NCI-H748 (cell line): ENCODE results near the gene SHMT2.

Source experiments
- DNase-seq: peaks from one replicate; lab custom pipeline; 2025; ENCODE audit not compliant: unreplicated experiment; lab: John Stamatoyannopoulos, UW

The SHMT2 gene

DNA sequence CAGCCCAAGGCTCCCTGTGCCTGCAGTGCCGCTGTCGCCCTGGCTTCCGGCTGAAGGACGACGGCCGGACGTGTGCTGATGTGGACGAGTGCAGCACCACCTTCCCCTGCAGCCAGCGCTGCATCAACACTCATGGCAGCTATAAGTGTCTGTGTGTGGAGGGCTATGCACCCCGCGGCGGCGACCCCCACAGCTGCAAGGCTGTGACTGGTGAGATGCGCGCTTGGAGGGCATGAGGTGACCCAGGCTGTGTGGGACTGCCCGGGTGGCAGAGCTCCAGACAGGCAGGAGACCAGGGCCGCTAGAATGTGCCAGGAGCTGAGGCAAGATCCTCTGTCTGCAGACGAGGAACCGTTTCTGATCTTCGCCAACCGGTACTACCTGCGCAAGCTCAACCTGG, 32.6 kb upstream of the SHMT2 start:
- DNase-seq, result no peak

DNA sequence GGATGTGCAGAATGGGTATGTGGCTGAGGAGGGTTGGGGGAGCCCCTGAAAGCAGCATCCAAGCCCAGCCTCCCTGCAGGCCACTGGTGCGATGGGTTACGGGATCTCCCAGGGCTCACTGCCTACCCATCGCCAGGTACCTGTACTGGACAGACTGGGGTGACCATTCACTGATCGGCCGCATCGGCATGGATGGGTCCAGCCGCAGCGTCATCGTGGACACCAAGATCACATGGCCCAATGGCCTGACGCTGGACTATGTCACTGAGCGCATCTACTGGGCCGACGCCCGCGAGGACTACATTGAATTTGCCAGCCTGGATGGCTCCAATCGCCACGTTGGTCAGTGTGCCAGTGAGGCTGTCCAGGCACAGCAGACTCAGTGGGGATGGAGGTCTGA, 31.2 kb upstream of the SHMT2 start:
- no peak for DNase-seq

DNA sequence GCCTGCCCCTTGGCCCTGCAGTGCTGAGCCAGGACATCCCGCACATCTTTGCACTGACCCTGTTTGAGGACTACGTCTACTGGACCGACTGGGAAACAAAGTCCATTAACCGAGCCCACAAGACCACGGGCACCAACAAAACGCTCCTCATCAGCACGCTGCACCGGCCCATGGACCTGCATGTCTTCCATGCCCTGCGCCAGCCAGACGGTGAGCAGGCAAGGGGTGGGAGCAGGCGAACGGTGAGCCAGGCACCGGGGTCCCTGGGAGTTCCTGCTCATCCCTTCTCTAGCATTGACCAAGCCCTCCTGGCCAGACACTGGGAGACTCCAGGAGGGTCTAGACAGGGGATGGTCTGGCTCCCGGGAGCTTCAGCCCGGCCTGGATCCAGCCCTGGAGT, 30.3 kb upstream of the SHMT2 start:
- DNase-seq, result no peak

DNA sequence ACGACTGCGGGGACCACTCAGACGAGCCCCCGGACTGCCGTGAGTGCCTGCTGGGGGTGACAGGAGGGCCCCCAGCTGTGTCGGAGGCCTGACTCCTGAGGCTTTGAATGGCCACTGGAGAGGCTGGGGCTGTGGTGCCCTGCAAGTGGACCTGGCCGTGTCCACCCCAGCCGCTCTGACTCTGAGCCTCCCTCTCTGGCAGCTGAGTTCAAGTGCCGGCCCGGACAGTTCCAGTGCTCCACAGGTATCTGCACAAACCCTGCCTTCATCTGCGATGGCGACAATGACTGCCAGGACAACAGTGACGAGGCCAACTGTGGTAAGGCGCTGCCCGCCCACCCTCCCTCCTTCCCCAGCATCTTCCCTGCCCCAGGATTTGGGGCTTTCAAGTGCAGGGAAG, 29.0 kb upstream of the SHMT2 start:
- no peak for DNase-seq

DNA sequence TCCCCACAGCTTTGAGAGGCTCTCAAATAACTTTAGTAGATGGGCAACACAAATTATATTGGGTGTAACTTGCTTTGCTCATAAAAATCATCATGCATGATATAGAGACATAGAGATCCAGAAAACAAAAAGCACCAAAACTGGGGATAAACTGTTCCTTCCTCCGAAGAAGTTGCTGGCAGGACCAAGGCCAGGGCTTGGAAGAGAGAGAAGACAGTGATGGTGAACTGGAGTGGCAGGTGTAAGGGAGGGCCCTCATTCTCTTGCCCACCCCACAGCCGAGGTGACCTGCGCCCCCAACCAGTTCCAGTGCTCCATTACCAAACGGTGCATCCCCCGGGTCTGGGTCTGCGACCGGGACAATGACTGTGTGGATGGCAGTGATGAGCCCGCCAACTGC, 28.3 kb upstream of the SHMT2 start:
- DNase-seq, result no peak

DNA sequence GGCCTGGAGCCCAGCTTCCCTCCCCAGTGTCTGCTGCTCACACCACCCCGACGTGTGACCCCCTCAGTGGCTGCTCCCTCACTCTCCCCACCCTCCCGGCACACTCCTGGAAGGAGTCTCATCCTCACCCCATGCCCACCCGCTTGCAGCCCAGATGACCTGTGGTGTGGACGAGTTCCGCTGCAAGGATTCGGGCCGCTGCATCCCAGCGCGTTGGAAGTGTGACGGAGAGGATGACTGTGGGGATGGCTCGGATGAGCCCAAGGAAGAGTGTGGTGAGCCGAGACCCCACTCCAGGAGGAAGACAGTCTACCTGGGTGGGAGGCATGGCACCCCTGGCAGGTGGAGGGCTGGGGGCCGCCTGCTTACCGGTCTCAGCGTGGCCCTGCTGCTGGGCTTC, 27.9 kb upstream of the SHMT2 start:
- DNase-seq, result no peak

DNA sequence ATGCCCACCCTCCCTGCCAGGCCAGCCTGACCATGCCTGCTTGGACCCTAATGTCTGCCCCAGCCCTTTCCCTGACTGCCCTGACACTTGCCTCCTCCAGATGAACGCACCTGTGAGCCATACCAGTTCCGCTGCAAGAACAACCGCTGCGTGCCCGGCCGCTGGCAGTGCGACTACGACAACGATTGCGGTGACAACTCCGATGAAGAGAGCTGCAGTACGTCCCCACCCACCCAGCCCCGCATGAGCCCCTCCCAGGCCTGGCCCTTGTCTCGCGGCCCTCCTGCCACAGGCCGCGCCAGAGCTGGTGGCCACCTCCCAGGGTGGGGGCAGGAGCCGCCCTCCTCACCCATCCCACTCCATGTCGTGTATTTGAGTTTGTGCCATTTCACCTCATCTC, 27.2 kb upstream of the SHMT2 start:
- DNase-seq, result no peak

DNA sequence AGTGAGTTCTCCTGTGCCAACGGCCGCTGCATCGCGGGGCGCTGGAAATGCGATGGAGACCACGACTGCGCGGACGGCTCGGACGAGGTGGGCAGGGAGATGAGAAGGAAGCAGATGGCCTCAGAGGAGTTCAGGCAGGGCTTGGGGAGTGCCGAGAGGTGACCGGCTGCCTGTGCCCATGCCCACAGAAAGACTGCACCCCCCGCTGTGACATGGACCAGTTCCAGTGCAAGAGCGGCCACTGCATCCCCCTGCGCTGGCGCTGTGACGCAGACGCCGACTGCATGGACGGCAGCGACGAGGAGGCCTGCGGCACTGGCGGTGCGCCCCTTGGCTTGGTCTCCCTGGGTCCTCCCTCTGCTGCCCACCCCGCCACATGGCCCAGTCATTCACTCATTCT, 26.3 kb upstream of the SHMT2 start:
- DNase-seq, result no peak

DNA sequence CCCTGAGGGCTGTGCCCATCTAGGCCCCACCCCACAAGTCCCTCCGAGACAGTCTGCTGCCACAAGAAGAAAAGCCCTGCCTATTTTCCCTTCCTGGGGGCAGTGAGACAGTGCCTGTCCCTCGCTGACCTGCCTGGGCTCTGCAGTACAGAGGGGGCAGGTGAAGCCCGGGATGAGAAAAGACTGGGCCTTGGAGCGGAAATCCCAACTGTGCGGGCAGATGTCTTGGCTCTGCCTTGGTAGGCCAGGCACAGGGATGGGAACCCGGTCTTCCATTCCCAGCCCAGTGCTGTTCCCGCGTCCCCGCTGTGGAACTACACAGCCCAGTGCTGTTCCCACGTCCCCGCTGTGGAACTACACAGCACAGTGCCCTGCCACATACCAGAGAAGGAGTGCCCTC, 25.7 kb upstream of the SHMT2 start:
- no peak for DNase-seq

DNA sequence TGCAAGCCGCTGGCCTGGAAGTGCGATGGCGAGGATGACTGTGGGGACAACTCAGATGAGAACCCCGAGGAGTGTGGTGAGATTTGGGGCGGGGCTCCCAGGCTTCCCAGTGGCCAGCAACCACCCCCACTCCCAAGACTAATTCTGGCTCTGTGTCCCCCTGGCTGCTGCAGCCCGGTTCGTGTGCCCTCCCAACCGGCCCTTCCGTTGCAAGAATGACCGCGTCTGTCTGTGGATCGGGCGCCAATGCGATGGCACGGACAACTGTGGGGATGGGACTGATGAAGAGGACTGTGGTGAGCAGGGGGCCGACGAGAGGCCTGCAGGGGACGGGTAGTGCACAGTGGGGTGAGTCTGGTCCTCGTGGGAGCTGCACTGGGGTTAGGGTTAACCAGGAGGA, 25.1 kb upstream of the SHMT2 start:
- DNase-seq, result no peak

DNA sequence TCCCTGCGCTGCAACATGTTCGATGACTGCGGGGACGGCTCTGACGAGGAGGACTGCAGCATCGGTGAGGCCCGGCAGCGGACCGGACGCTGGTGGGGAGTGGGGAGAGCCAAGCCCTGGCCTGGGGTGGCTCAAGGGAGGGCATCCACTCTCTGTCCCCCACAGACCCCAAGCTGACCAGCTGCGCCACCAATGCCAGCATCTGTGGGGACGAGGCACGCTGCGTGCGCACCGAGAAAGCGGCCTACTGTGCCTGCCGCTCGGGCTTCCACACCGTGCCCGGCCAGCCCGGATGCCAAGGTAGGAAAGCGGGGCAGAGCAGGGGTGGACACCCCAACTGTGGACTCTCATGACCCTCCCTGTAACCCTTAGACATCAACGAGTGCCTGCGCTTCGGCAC, 24.3 kb upstream of the SHMT2 start:
- DNase-seq, result no peak

DNA sequence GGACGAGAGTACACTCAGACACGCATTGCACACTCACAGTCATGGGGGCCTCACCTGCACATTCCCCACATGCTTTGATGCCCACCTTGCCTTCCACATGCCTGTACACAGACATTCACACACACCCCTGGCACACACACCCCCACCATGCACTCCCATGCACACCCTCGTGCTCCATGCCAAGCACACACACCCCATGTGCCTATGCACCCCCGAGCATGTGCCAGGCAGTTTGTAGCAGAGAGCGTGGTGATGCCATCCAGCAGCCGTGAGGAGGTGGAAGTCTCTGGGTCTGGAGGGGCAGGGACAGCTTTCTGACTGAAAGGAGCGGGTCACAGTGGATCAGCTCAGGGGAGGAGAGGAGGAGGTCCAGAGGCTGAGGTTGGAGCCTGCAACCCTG, 23.6 kb upstream of the SHMT2 start:
- DNase-seq, result no peak

DNA sequence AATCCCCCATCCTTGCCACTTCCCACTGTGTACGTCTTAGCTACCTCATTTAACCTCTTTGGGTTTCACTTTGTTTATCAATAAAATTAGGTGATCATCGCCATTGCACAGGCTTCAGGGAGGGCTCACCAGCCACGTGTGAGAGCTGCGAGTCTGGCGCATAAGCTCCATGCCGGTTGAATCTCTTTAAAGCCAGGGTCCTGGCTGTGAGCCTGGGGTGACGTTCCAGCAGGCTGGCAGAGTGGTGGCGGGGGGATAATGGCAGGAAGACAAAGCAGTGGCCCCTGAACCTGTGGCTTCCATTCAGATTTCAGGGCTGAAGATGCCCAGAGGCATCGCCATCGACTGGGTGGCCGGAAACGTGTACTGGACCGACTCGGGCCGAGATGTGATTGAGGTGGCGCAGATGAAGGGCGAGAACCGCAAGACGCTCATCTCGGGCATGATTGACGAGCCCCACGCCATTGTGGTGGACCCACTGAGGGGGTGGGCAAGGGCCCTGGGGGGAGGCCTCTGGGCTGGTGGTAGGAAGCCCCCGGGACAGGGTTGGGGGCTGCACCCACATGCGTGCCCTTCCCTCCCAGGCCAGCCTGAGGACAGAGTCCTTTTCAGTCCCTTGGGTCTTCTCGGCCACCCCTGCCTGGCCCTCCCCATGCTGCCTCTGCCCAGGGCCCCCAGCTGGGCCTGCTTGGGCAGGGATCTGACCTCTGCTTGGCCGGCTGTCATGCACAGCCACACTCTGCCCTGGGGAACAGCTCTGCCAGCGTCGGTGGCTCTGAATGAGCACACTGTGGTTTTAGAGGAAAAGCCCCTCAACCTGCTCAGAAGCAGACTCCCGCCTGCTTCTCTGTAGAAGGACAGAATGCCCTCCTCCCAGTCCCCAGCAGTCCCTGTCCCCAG, 21.5 kb upstream of the SHMT2 start:
- no peak for DNase-seq

DNA sequence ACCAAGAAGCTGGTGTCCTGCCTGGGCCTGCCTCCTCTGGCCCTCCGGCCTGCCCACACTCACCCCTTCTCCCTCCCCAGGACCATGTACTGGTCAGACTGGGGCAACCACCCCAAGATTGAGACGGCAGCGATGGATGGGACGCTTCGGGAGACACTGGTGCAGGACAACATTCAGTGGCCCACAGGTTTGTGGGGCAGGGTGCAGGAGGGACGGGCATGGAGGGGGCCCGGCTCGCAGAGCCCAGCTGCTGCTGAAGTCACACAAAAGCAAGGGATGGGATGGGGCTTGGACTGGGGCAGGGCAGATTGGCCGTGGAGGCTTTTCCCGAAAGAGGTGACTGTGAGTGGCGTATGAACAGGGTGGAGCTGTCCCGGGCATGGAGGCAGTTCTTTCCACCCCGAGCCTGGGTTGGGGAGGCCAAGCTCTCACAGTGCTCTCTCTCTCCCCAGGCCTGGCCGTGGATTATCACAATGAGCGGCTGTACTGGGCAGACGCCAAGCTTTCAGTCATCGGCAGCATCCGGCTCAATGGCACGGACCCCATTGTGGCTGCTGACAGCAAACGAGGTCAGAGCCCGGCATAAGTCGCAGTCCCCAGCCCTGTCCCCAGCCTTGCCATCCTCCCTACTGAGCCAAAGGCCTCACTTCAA, 20.8 kb upstream of the SHMT2 start:
- DNase-seq, result no peak

DNA sequence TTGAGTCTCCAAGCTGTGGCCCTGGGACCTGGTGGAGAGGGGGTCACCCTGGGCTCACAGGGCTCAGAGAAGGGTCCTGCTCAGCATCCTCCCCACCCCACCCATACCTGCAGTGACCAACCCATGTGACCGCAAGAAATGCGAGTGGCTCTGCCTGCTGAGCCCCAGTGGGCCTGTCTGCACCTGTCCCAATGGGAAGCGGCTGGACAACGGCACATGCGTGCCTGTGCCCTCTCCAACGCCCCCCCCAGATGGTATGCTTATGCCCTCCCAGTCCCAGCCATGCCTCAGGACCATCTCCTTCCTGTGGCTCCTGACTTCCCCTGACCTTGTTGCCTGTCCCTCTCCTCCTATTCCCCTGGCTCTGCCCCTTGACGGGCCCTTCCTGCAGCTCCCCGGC, 19.6 kb upstream of the SHMT2 start:
- DNase-seq, result no peak

DNA sequence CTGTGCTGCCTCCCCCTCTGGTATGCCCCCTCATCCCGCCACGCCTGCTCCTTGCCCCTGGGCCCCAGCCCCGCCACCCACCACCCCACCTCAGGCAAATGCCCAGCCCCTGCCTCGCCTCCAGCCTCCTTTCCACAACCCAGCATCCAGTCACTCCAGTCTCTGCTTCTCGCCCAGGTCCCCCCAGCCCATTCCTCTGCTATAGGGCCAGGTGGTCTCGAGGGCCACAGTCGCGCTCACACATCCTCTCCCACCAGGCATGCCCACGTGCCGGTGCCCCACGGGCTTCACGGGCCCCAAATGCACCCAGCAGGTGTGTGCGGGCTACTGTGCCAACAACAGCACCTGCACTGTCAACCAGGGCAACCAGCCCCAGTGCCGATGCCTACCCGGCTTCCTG, 19.1 kb upstream of the SHMT2 start:
- DNase-seq, result no peak

DNA sequence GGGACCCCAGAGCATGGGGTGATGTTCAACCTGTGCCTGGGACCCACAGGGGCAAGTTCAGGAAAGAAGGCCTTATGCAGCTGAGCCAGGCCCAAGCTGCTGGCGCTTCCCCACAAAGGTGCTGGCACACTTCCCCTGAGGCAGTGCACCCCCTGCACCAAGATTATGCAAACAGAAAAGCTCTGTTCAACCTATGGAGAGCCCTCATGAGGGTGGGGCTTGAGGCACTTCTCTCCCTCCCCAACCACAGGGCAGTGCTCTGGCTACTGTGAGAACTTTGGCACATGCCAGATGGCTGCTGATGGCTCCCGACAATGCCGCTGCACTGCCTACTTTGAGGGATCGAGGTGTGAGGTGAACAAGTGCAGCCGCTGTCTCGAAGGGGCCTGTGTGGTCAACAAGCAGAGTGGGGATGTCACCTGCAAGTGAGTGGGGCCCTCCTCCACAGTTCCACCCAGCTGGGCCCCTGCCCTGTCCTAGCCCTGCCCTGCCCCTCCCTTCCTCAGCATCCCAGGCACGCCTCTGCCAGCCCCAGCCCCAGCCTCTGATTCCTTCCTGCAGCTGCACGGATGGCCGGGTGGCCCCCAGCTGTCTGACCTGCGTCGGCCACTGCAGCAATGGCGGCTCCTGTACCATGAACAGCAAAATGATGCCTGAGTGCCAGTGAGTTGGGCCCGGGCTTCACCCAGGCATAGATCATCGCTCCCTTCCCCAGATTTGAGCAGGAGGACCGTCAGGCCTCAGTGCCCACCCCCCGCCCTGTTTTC, 18.4 kb upstream of the SHMT2 start:
- no peak for DNase-seq

DNA sequence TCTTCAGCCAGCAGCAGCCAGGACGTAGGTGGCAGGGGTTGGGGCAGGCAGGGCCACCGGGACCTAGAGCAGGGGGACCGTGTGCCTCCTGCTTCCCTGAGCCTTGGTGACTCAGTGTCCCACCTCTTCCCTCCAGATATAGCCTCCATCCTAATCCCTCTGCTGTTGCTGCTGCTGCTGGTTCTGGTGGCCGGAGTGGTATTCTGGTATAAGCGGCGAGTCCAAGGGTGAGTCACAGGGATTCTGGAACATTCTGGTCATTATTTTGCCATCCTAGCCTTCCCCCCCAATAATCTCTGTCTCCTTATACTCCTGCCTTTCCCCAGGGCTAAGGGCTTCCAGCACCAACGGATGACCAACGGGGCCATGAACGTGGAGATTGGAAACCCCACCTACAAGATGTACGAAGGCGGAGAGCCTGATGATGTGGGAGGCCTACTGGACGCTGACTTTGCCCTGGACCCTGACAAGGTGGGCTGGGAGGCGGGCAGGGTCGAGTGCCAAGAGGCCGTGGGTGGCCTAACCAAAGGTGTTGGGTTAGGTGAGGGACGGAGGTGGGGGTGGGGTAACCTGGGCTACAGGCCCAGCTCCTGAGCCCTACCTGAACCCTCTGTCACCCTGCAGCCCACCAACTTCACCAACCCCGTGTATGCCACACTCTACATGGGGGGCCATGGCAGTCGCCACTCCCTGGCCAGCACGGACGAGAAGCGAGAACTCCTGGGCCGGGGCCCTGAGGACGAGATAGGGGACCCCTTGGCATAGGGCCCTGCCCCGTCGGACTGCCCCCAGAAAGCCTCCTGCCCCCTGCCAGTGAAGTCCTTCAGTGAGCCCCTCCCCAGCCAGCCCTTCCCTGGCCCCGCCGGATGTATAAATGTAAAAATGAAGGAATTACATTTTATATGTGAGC, 17.5 kb upstream of the SHMT2 start:
- DNase-seq, result no peak

DNA sequence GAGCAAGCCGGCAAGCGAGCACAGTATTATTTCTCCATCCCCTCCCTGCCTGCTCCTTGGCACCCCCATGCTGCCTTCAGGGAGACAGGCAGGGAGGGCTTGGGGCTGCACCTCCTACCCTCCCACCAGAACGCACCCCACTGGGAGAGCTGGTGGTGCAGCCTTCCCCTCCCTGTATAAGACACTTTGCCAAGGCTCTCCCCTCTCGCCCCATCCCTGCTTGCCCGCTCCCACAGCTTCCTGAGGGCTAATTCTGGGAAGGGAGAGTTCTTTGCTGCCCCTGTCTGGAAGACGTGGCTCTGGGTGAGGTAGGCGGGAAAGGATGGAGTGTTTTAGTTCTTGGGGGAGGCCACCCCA, 16.8 kb upstream of the SHMT2 start:
- no peak for DNase-seq

DNA sequence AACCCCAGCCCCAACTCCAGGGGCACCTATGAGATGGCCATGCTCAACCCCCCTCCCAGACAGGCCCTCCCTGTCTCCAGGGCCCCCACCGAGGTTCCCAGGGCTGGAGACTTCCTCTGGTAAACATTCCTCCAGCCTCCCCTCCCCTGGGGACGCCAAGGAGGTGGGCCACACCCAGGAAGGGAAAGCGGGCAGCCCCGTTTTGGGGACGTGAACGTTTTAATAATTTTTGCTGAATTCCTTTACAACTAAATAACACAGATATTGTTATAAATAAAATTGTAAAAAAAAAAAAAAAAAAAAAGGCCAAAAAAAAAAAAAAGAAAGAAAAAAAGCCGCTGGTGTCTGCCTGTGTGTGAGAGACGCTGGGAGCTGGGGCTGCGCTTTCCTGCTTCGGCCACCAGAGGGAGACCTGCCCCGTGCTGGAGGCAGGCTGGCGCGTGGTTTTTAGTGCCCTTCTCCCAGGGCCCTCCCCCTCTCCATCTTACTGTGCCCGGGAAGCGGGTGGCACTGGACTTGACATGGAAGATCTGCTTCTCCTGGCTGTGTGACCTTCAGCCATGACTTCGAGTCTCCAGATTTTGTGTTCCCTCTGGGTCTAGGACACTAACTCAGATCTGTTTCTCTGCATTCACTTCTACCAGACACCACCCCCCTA, 16.3 kb upstream of the SHMT2 start:
- peak; percentile 82 for DNase-seq
